ENCODE results near the gene RABL6.
"Not testable (repeated sequence)": the region's sequence is repeated elsewhere in the genome, so short reads cannot be mapped to it uniquely, and the experiment has no call there.

The RABL6 gene

DNA sequence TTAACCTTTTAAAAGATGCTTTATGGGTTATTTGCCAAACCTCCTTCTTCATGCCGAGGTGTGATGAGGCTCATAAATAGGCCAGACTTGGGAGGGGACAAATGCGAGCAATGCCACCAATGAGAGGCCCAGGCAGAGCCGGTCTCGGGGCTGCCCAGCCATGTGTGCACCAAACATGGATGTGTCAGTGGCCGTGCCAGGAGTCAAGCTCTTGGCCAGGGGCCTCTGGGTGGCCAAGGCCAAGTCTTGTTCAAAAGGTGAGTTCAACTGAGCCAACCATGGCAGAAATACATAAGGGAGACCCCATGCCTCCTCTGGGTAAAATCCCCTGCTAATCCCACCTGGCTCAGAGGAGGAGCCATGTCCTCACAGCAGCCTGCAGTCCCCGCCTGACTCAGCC is 32.6 kb upstream of the RABL6 start:
- DNase-seq (ENCODE audit: low read depth in 4 of 4, low spot score in 1 of 4) = no peak

DNA sequence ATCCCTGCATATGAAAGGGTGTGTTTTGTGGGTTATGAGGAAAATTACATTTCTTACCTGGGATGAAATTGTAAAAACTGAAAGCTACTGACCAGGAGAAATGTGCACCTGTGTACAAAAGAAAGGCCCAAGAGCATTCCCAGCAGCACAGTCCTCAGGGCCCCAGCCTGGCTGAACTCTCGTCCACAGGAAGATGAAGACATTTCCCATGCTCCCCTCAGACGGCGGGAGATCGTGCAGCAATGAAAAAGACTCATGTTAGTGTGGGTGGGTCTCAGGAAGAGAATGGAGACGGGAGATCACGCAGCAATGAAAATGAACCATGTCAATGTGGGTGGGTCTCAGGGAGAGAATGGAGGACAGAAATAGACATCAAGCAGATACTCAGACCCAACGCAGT is 30.8 kb upstream of the RABL6 start:
- no peak for DNase-seq (ENCODE audit: low read depth in 4 of 4, low spot score in 1 of 4)

GRCh38 chr9:136777359-136777758 is 30.4 kb upstream of the RABL6 start:
- DNase-seq (ENCODE audit: low read depth in 4 of 4, low spot score in 1 of 4) = no peak

- DNase-seq (ENCODE audit: low read depth in 4 of 4, low spot score in 1 of 4) = no peak
These were observed 27.9 kb upstream of the RABL6 start for GRCh38 chr9:136779808-136780207.

DNA sequence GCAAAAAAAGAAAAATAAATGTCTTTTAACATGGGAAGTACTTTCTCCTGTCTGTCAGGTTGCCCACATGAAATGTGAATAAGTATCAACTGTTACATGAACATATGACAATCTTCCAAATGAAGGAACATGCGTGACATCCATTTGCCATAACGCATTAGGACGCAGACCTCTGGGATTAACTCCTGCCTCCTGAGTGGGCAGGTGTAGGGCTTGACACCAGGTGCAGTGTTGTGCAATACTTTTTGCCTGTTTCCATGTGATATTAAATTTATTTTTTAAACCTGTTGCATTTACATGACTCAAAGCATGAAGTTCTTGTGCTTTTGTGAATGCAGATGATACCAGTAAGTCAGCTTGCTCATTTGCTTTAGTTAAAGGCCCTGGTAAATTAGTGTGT is 25.3 kb upstream of the RABL6 start:
- no peak for DNase-seq (ENCODE audit: low read depth in 4 of 4, low spot score in 1 of 4)

DNA sequence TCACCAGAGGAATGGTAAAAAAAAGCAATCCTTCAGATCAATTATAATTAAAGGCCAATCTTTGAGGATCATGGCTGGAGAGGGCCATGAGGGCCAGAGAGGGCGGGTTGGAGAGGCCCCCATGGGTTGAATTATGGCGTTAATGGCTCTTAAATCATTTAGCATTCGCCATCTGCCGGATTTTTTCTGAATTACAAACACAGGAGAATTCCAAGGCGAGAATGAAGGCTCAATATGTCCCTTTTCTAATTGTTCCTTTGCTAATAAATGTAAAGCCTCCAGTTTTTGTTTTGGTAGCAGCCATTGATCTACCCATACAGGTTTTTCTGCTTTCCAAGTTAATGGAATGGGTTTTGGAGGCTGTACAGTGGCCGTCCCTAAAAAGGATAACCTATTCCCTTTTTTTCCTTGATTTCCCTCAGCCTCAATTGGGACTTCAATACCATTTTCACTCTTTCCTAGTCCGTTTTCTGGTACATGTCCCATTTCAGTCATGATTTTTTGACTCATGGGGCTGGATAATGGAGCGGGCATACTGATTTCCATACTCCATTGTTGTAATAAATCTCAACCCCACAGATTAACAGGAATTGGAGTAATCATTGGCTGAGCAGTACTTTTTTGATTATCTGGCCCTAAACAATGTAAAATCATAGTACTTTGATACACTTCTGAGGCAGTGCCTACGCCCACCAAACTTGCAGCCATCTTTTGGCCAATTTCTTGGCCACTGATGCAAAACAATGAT is 23.3 kb upstream of the RABL6 start:
- DNase-seq (ENCODE audit: low read depth in 4 of 4, low spot score in 1 of 4) = no peak

DNA sequence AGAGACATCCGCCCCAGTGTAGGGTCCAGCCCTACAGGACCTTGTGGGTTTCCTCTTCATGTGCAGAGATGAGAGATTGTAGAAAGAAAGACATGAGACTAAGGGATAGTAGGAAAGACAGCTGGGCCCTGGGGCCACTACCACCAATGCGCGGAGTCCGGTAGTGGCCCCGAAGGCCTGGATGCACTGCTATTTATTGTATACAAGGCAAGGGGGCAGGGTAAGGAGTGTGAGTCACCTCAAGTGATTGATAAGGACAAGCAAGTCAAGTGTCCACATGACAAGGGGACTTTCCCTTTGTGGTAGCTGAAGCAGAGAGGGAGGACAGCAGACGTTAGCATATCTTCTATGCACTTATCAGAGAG is 22.8 kb upstream of the RABL6 start:
- no peak for DNase-seq (ENCODE audit: low read depth in 4 of 4, low spot score in 1 of 4)

- not testable (repeated sequence) for DNase-seq (ENCODE audit: low read depth in 4 of 4, low spot score in 1 of 4)
These were observed 22.0 kb upstream of the RABL6 start for GRCh38 chr9:136785565-136786355.

DNA sequence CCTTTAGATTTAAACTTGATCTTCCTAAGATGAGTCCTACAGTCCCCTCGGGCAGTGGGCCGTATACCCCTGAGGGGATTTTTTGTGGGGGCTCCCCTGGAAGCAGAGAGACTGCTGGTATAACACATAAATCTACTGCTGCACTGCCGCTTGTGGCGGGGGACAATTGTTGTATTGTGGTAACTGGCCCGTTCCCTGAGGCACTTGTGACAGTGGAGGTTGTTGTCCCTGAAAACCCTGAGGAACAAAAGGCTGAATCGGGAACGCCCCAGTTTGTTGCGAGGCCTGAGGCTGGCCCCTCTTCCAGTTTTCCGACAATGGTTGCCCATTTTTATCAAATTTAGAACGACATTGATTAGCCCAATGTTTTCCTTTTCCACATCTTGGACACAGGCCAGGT is 21.3 kb upstream of the RABL6 start:
- DNase-seq (ENCODE audit: low read depth in 4 of 4, low spot score in 1 of 4) = no peak

DNA sequence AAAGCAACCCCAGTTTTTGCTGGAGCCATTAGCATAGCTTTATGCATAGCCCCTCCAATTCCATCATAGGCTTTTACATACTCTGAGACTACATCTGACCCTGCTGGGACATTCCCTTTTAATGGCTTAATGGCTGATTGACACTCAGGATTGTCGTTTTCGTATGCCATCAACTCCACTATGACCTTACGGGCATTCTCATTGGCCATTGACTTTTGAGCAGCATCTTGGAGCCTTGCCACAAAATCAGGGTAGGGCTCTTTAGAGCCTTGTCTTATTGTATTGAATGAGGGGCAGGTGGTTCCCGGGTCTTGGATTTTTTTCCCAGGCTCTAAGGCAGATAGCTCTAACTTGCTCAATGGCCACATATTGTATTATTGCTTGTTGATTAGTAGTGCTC is 20.8 kb upstream of the RABL6 start:
- DNase-seq (ENCODE audit: low read depth in 4 of 4, low spot score in 1 of 4) = not testable (repeated sequence)

DNA sequence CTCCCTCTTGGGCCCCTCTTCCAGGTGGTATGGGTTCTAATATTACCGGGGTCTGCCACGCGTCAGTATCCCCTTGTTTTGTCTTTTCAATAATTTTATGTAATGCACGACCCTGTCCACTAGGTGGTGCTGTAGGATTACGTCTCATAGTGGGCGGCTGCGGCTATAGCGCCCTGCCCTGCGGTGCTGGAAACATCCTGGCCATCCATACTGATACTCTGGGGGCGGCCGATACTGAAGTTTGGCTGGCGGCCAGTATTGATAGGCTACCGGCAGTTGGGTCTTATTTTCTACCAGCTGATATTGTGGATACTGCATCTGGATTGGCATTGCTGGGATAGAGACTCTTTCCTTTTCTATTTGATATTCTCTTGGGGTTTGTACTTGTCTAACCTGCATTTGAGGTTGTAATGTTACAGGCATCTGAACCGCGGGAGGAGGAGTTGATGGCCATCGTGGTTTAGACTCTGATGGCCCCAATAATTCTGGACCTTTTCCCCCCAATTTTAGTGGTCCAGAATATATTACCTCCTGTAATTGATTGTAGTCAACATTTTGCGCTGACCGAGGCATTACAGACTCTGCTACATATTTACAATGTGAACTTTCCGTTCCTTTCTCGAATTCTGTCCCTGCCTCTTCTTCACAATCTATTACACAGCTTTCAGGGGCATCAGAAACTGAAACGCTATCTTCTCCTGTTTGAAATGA is 19.9 kb upstream of the RABL6 start:
- DNase-seq (ENCODE audit: low read depth in 4 of 4, low spot score in 1 of 4) = peak; percentile 46 to 58 (median 54)

DNA sequence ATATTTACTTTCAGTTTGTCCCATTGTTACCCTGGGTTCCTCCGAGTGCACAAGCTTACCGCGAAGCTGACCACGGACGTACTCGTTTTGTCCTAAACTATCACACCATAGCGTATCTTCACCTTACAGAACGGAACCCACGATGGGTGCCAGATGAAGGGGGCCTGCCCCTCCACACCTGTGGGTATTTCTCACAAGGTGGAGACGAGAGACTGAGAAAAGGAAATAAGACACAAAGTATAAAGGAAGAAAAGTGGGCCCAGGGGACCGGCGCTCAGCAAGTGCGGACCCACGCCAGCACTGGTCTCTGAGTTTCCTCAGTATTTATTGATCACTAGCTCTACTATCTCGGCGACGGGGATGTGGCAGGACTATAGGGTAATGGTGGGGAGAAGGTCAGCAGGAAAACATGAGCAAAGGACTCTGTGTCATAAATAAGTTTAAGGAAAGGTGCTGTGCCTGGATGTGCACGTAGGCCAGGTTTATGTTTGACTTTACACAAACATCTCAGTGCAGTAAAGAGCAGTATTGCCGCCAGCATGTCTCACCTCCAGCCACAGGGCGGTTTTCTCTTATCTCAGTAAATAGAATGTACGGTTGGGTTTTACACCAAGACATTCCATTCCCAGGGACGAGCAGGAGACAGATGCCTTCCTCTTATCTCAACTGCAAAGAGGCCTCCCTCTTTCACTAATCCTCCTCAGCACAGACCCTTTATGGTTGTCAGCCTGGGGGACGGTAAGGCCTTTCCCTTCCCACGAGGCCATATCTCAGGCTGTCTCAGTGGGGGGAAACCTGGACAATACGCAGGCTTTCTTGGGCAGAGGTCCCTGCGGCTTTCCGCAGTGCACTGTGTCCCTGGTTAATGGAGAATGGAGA is 18.9 kb upstream of the RABL6 start:
- DNase-seq (ENCODE audit: low read depth in 4 of 4, low spot score in 1 of 4) = not testable (repeated sequence)

DNA sequence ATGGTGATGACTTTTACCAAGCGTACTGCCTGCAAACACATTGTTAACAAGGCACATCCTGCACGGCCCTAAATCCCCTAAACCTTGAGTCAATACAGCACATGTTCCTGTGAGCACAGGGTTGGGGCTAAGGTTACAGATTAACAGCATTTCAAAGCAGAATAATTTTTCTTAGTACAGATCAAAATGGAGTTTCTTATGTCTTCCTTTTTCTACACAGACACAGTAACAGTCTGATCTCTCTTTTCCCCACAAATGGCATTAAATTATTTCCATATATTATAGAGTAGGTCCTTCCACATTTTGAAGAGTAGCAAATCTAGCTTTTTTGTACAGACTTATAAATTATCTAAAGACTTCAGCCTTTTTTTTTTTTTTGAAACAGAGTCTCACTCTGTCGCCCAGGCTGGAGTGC is 18.2 kb upstream of the RABL6 start:
- no peak for DNase-seq (ENCODE audit: low read depth in 4 of 4, low spot score in 1 of 4)

DNA sequence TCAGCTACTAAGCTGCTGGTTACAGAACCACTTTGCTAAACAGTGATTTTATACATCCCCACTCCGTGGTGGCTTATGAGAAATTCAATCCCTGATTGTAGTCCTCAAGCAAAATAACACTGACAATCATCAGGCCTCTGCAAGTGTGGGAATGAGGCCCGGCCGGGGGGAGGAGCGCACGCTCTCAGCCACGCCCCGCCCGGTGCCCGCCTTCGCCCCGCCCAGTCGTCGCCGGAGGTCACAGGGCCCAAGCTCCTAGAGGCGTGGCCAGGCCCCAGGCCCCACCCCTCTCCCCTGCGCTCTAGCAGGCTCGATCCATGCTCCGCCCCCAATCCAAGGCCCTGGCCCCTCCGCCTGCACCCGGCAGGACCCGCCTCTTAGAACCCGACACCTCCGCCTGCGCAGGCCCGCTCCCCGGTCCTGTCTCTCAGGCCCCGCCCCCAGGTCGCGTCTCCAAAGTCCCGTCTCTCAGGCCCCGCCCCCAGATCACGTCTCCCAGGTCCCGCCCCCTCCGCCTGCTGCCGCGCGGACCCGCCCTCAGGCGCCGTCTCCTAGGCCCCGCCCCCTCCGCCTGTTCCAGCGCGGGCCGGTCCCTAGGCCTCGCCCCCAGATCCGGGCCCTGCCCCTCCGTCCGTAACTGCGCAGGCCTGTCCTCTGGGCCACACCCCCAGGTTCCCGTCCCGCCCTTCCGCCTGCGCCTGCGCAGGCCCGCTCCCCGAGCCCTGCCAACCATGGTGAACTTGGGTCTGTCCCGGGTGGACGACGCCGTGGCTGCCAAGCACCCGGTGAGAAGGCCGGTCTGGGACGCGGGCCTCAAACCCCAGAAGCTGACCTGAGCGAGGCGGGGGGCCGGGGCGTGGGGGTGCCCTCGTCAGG is 16.9 kb upstream of the RABL6 start, which contains the start of gene TMEM141:
TMEM141 (plus strand) TSS at position 705 of the 876 bp plus-strand sequence; CDS start at position 732, 27 bp downstream.
- DNase-seq (ENCODE audit: low read depth in 4 of 4, low spot score in 1 of 4) = peak; percentile 100

DNA sequence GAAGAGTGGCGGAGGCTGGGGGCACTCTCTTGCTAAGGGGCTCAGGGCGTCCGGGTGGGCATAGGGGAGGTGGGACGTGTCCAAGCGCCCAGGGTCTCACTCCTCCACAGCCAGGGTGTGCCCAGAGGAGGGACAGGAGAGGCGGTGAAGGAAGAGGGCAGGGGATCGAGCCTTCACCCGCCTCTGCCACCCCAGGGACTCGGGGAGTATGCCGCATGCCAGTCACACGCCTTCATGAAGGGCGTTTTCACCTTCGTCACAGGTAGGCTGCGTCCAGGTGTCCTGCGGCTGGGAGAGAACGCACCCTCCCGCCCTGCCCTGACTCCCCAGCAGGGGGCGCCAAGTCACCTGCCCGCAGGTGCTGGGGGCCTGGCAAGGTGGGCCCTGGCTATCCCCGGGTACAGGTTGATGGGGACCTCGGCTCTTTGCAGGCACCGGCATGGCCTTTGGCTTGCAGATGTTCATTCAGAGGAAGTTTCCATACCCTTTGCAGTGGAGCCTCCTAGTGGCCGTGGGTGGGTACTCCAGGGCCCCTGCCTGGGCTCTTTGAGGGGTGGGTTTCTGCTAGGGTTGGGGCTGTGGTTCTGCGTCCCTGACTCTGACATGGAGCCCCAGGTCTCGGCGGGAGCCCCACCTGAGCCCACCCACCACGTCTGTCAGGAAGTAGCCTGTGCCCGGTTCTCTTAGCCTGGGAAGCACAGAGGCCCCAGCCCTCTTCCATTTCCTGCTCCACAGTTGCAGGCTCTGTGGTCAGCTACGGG is 16.1 kb upstream of the RABL6 start:
- DNase-seq (ENCODE audit: low read depth in 4 of 4, low spot score in 1 of 4) = peak in 3 of 4 experiments; percentile 40 to 50 (median 47)

- DNase-seq (ENCODE audit: low read depth in 4 of 4, low spot score in 1 of 4) = no peak
These were observed 15.2 kb upstream of the RABL6 start for GRCh38 chr9:136792321-136793085.

DNA sequence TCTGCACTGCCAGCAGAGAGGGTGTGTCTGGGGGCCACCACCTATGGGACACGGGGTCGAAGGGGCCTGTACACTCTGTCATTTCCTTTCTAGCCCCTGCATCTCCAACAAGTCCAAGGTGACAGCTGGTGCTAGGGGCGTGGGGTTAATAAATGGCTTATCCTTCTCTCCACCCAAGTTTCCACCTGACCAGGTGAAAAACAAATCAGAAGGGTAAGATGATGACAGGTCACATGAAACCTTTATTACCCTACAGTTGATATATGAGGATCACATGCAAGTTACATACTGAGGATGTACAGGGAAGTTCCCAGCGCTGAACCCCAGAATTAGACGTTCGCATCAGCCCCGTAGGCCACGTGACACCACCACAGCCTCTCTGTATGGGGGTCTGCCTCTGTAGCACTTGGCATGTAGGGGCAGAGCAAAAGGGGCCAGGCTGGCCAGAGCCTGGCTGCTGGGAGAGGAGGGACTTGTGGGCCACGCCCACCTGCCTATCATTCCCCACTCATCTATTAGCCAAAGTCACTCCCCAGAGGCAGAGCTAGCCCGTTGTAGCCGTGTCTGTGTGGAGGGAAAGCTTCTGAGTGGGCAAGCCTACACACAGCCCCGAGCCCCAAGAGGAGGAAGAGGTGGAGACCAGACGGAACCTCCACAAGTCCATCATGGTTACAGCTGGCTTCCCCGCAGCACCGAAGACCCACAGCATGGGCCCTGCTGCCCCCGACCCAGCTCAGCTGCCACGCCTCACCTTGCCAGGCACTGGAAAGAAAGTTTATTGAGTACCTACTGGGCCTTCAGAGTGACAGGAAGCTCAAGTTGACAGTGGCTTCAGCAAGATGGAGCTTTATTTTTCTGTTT is 14.4 kb upstream of the RABL6 start:
- DNase-seq (ENCODE audit: low read depth in 4 of 4, low spot score in 1 of 4) = no peak
